ENCODE results near the gene POLR1A.

- TF ChIP-seq CTCF (IDR thresholded peaks at IDR 0.05), result no peak
- TF ChIP-seq POLR2A (IDR thresholded peaks at IDR 0.05; ENCODE audit: low read depth), result no peak
- TF ChIP-seq POLR2AphosphoS5 (IDR thresholded peaks at IDR 0.05), result no peak
These were observed 76.8 kb downstream of the POLR1A start for GRCh38 chr2:86028766-86029381.
